ENCODE data around the gene SGK1.
"Not testable (repeated sequence)": the region's sequence is repeated elsewhere in the genome, so short reads cannot be mapped to it uniquely, and the experiment has no call there.

The SGK1 gene

DNA sequence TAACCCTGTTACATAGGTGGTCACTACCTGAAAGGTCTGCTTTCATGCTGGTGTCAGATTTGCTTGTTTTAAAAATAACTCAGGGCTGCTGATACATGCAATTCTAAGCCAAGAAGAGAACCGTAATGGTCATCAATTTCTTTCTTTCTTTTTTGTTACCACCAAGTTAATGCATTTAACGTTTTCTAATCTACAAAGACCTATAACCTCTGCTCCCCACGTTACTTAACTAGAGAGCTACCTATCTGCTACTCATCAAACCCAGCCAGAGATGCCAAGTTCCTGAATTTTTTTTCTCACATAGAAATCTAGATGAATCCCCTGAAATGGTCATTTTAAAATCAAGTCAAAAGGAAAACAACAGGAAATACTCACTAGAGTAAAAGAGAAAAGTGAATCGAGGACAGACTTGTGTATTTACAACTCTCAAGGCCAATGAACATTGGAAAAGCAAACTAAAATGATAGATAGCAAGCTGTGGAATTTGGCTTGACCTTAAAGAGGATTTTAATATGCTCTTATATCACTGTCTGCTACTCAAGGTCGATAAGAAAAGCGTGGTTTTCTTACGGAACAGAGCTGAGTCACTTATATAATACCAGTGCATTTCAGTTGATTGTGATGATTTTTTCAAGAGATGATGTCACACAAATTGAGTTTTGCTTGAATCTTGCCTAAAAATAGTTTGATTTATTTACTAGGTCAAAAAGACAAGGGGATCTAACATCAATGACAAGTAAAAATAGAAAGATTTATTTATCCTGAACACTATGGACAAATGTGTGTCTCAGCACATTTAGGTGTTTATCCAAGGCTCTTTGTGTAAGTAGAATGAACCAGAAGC is 67.9 kb downstream of the SGK1 start:
- DNase-seq: peak; percentile 30

- no peak for DNase-seq
Observed at GRCh38 chr6:134249239-134249758, 68.6 kb downstream of the SGK1 start.

DNA sequence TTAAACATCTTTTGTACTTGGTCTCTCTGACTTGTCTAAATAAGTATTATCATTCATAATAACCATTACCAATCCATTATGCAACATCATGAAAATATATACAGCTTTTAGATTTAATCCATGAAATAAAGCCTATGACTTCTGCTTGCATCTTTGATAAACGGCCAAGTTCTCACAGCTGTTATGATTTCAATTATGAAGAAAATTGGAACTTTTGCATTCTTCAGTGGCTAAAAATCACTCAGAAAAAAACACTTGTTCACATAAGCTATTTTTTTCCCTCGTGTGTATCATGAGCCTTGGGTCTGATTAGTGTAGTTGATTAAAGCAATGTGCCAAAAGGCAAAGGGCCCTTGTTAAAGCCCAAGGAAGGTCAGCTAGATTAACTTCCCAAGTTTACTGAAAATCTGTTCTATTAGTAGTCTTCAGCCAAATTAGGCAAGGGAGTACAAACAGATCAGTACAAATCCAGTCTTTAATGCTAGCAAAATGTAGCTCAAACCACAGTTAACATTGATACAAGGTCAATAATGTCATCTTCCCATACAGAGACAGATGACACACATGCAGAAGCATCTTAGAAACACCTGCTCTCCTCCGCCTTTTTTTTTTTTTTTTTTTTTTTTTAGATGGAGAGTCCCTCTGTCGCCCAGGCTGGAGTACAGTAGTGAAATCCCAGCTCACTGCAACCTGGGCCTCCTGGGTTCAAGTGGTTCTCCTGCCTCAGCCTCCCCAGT is 69.9 kb downstream of the SGK1 start:
- DNase-seq: no peak

- peak; percentile 92 for DNase-seq
Observed at GRCh38 chr6:134247231-134247833, 70.6 kb downstream of the SGK1 start.

- no peak for DNase-seq
Observed at GRCh38 chr6:134245706-134246105, 72.2 kb downstream of the SGK1 start.

- DNase-seq: no peak
Observed at GRCh38 chr6:134245041-134245440, 72.9 kb downstream of the SGK1 start.

DNA sequence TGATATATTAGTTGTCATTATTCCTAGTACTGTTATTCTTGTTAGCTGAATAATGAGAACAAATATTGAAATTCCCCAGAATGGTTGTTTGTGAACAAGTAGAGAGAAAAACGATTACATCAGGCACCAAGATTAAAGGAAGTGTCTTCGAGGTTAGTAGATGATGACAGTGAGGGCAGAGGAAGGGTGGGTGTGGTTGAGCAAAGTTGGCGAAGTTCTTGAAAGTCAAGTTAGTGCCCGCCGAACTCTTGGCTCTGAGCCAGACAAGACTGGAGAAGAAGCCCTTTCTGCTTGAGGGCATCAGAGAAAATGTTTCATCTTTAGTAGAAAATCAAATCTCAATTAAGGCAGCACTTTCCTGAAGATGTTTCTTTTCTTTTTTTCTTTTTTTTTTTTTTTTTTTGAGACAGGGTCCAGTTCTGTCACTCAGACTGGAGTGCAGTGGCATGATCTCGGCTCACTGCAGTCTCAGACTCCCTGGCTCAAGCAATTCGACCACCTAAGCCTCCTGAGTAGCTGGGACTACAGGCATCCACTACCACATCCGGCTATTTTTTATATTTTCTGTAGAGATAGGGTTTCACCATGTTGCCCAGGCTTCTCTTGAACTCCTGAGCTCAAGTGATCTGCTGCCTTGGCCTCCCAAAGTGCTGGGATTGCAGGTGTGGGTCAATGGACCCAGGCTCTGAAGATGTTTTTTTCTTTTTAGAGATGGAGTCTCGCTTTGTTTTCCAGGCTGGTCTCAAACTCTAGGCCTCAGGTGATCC is 77.1 kb downstream of the SGK1 start:
- DNase-seq: peak; percentile 90

GRCh38 chr6:134238960-134239795 is 78.7 kb downstream of the SGK1 start:
- DNase-seq: no peak

DNA sequence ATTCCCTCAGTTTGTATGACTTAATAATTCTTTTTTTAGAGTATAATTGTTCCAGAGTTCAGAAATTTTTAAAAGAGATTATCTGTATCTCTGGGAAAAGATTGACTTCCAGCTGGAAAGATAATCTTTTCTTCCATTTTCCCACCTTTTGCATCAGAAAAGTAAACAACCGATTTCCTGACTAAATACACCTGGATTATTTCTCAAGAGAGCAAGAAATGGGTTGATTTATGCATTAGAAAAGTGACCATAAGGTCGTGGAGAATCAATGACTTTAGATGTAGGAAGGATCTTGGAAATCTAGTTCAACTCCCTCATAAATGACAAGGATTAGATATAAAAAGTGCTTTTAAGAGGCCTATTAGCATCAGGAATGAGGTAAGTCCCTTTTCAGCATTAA is 79.9 kb downstream of the SGK1 start:
- no peak for DNase-seq

DNA sequence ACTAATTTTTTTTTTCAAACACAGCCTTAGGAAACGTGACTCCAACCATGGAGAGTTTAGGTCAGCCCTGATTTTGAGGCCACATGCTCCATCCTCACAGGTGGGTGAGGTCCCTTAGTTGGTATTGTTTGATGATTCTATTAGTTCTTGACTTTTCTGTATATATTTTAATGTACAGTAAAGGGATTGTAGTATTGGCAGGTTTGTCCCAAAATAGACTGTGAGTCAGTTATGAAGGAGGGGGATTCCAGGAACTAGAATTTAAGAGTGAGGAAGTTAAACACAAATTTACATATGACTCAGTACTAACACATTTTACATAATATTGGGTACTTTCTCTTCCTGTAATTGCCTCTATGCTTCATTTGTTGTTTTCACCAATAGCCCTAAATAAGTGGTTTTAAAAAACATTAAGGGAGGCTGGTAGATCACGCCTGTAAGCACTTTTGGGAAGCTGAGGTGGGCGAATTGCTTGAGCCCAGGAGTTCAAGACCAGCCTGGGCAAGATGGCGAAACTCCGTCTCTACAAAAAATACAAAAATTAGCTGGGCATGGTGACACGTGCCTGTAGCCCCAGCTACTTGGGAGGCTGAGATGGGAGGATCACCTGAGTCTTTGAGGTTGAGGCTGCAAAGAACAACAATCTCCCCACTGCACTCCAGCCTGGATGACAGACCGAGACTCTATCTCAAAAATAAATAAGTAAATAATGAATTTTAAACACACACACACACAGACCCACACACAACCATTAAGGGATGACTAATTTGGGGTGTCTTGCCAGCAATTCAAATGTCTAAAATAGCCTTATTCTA is 81.8 kb downstream of the SGK1 start:
- DNase-seq: peak; percentile 63

DNA sequence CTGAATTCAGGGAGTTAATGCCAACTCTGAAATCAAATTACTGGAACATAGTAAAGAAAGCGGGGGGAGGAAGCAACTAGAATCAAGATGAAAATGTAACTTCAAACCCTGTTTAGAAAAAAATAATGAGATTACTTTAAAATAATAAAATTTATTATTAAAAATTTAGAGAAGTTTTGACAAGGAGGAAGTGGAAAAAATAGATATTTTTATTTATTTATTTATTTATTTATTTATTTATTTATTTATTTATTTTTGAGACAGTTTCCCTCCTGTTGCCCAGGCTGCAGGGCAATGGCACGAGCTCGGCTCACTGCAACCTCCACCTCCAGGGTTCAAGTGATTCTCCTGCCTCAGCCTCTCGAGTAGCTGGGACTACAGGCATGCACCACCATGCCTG is 82.6 kb downstream of the SGK1 start:
- DNase-seq: not testable (repeated sequence)

- DNase-seq: no peak
Observed at GRCh38 chr6:134233180-134233955, 84.5 kb downstream of the SGK1 start.

GRCh38 chr6:134230940-134231339 is 87.0 kb downstream of the SGK1 start:
- no peak for DNase-seq

- peak; percentile 25 for DNase-seq
Observed at GRCh38 chr6:134230087-134230700, 87.7 kb downstream of the SGK1 start.

DNA sequence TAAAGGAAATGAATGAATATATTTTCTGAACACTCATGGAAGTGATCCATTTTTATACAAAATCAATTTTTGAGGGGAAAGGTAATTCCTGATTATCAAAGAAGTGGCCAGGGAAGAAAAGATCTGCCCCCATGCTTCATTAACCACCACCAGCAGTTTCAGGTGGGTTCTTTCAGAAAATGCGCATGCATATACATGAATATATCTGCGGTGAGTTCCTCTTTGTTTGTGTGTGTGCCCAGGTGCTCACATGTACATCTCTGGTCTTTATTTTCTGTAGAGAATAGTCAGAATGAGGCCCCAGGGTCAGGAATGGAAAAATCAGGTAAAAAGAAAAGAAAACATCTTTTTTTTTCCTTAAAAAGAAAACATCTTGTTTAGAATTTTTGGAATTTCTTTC is 88.4 kb downstream of the SGK1 start:
- no peak for DNase-seq

- no peak for DNase-seq
Observed at GRCh38 chr6:134223796-134224420, 94.0 kb downstream of the SGK1 start.

DNA sequence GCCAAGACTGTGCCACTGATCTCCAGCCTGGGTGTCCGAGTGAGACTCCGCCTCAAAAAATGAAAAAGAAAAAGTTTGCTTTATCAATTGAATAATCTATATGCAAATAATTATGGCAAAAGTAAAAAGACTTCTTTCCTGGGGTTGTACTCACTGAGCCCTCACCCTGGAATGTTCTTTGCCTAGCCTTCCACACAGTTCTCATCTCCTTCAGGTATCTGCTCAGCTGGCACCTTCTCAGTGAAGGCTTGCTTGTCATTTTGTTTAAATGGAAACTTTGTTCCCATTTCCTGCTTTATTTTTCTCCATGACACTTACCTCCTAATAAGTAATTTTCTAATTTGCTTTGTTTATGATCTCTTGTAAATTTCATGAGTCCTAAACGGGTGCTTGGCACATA is 96.7 kb downstream of the SGK1 start:
- DNase-seq: no peak

DNA sequence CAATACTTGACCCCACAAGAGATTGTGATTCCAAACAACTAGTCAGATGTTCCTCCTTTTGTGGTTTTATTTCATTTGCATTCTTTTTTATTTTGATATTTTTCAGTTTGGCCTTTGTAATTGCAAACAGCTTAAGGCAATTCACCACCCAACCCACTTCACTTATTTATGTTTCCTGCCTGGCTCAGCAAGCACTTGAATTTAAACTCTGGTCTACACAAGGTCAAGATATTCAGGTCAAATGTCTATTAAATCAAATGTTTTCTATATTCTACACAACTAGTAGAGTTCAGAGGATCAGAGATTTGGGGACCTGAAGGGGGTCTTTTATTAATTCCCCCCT is 100.1 kb downstream of the SGK1 start:
- DNase-seq: no peak

DNA sequence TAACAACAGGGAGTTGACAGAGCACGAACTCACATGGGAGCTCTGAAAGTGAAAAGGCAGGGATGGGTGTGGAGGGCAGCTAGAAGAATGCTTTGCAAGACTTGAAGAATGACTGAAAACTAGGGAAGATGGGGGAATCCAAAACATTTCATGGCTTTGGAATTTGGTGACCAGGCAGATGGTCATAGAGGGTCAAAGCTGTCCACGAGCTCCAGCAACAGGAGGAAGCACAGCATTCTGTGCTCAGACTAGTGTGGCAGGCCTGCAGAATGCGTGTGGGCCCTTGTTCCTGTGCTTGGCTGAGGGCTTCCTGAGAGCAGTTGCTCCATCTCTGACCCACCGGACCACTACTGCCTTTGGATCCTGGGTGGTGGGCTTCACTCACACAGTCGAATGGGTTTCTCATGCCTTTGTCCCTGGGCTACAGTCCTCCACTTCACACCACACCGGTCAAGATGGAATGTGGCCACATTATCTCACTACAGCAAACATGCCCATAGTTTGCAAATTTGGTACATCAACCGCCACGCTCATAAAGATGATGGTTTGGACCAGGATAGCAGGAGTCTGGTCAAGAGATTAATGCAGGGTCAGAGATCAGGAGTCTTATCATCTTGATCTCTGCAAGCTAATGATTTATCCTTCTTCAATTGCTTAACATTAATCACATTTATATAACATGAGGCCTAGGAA is 100.7 kb downstream of the SGK1 start:
- no peak for DNase-seq

Data from CD4-positive, alpha-beta T cell treated with Interleukin-17A for 1 hour (primary cell).